PC-9 (cell line): ENCODE measurements around the gene ASB1. TPM values are rescaled to one million over a fixed set of nuclear protein-coding genes. Genes with fewer than 3 reads are reported as not detected.

Experiments used
- BruUV-seq: library from RNA; stranded (reverse); fragments of 400-500 nt; replicated peaks from 2 replicates; lab custom pipeline; 2021; lab: Mats Ljungman, UMichigan
- CTCF ChIA-PET: fragments of 300-600 bp; sonication (Branson Sonifier 250); formaldehyde crosslinking; loops from one replicate; lab custom pipeline; 2022; ENCODE audit warnings: antibody characterized with exemption; lab: Charles Lee
- POLR2A ChIA-PET: fragments of 300-600 bp; sonication (Branson Sonifier 250); formaldehyde crosslinking; loops from one replicate; lab custom pipeline; 2022; ENCODE audit warnings: antibody characterized with exemption; ENCODE audit not compliant: unreplicated experiment; lab: Charles Lee
- DNase-seq, 2 experiments: peaks; one replicate each; pipeline versions ENCODE4 v3.0.0 to v3.0.0-alpha.2; 2015 to 2022; ENCODE audit warnings: mixed read lengths in 1 of 2
- H2AFZ ChIP-seq: fragments of 200-600 bp; sonication (generic); 2 replicates; pipeline ENCODE4 v1.8.1; 2017; ENCODE audit warnings: antibody characterized with exemption
- H3F3A ChIP-seq: fragments of 200-600 bp; sonication (generic); 2 replicates; pipeline ENCODE4 v1.8.1; 2017; ENCODE audit warnings: antibody characterized with exemption, mild to moderate bottlenecking, low read depth; ENCODE audit not compliant: insufficient read depth
- H3K27ac ChIP-seq: fragments of 200-600 bp; sonication (generic); 2 replicates; pipeline ENCODE4 v1.6.1; 2016; ENCODE audit warnings: mixed run types
- H3K27me3 ChIP-seq: fragments of 200-600 bp; sonication (generic); 2 replicates; pipeline ENCODE4 v1.6.1; 2016; ENCODE audit warnings: low read depth, mixed run types; ENCODE audit not compliant: insufficient read depth
- H3K36me3 ChIP-seq: fragments of 200-600 bp; sonication (generic); 2 replicates; pipeline ENCODE4 v1.6.1; 2016; ENCODE audit warnings: low read depth, mixed run types
- H3K4me1 ChIP-seq: fragments of 200-600 bp; sonication (generic); replicated peaks from 2 replicates; pipeline ENCODE4 v1.6.1; 2016; ENCODE audit warnings: mixed run types; ENCODE audit not compliant: insufficient read depth
- H3K4me2 ChIP-seq: fragments of 200-600 bp; sonication (generic); 2 replicates; pipeline ENCODE4 v1.6.1; 2017; ENCODE audit warnings: mixed run types
- H3K4me3 ChIP-seq: fragments of 200-600 bp; sonication (generic); 2 replicates; pipeline ENCODE4 v1.6.1; 2016; ENCODE audit warnings: mixed run types
- H3K79me2 ChIP-seq: fragments of 200-600 bp; sonication (generic); 2 replicates; pipeline ENCODE4 v1.6.1; 2017; ENCODE audit warnings: low read depth, mixed run types
- H3K9me2 ChIP-seq: fragments of 200-600 bp; sonication (generic); 2 replicates; pipeline ENCODE4 v1.8.1; 2017; ENCODE audit warnings: mild to moderate bottlenecking; ENCODE audit not compliant: insufficient read depth
- H3K9me3 ChIP-seq: fragments of 200-600 bp; sonication (generic); 2 replicates; pipeline ENCODE4 v1.8.1; 2016; ENCODE audit warnings: low read depth; ENCODE audit not compliant: insufficient read depth
- H4K20me1 ChIP-seq: fragments of 200-600 bp; sonication (generic); 2 replicates; pipeline ENCODE4 v1.8.1; 2017; ENCODE audit not compliant: insufficient read depth
- CTCF ChIP-seq: fragments of 200-600 bp; sonication (generic); conservative IDR thresholded peaks from 2 replicates; pipeline ENCODE4 v1.6.1; 2017; ENCODE audit warnings: mixed run types, antibody characterized with exemption, mild to moderate bottlenecking, moderate library complexity
- EZH2 ChIP-seq: fragments of 200-600 bp; sonication (generic); IDR thresholded peaks from 2 replicates; pipeline ENCODE4 v1.8.0; 2017; ENCODE audit warnings: antibody characterized with exemption, low read depth
- intact Hi-C: fragments of 100-400 bp; cut with micrococcal nuclease; formaldehyde crosslinking; loops from one replicate; pipeline ENCODE4 v1.10.0; 2022; ENCODE audit not compliant: unreplicated experiment
- total RNA-seq: library from RNA; stranded (reverse); gene quantifications from 2 replicates; pipeline ENCODE4 v1.2.3, GENCODE V29; 2021

The ASB1 gene
- total RNA-seq, 1 experiment from 2014 or later = 56.7 TPM

GRCh38 chr2:238418196-238418998, 8.3 kb upstream of the ASB1 start:
- no peaks in the 10 kb centered on the region for H3K79me2 ChIP-seq
- H3K9me2 ChIP-seq = no peaks in the 10 kb centered on the region
- H4K20me1 ChIP-seq = no peaks in the 10 kb centered on the region
- ChIA-PET CTCF (no interaction called here), POLR2A (interaction anchor here (0.6 kb wide), 1 partner anchor 676 kb away, joined by 6 read pairs; no protein-coding TSS in a partner anchor)
- BruUV-seq = no TSS peak
- H3K27me3 ChIP-seq = no peaks in the 10 kb centered on the region
- H3K9me3 ChIP-seq = no peaks in the 10 kb centered on the region
- no peaks in the 10 kb centered on the region for H3K36me3 ChIP-seq
- no peak overlapping the region for H3K27ac ChIP-seq
- intact Hi-C loops = no loop called here
- no peaks in the 10 kb centered on the region; the same call in 1 of the 2 replicates for H3F3A ChIP-seq
- H3K4me3 ChIP-seq = no peak overlapping the region
- no peak for DNase-seq
- no peak overlapping the region for H3K4me2 ChIP-seq
- TF ChIP-seq CTCF = no peak
- TF ChIP-seq EZH2 = no peak
- H2AFZ ChIP-seq = no peak overlapping the region
- no peaks in the 10 kb centered on the region for H3K4me1 ChIP-seq

- Histone ChIP-seq H3F3A (no peaks in the 10 kb centered on the region), H3K4me2 (no peak overlapping the region), H3K9me3 (no peaks in the 10 kb centered on the region), H2AFZ (no peak overlapping the region), H3K27ac (no peak overlapping the region), H4K20me1 (no peaks in the 10 kb centered on the region), H3K27me3 (no peaks in the 10 kb centered on the region), H3K9me2 (no peaks in the 10 kb centered on the region), H3K4me3 (no peak overlapping the region), H3K79me2 (no peaks in the 10 kb centered on the region), H3K36me3 (no peaks in the 10 kb centered on the region), H3K4me1 (no peaks in the 10 kb centered on the region)
- no peak for TF ChIP-seq CTCF
- TF ChIP-seq EZH2 = no peak
- ChIA-PET CTCF (interaction anchor here (0.6 kb wide), 1 partner anchor 152 kb away, joined by 3 read pairs; no protein-coding TSS in a partner anchor), POLR2A (interaction anchor here (0.6 kb wide), 1 partner anchor 677 kb away, joined by 6 read pairs; no protein-coding TSS in a partner anchor)
- no TSS peak for BruUV-seq
- intact Hi-C loops = no loop called here
- no peak for DNase-seq
Observed at GRCh38 chr2:238418999-238419546, 7.7 kb upstream of the ASB1 start.

- H3K27ac ChIP-seq = no peak overlapping the region
- no peaks in the 10 kb centered on the region for H3K27me3 ChIP-seq
- no peaks in the 10 kb centered on the region for H3K79me2 ChIP-seq
- POLR2A ChIA-PET = no interaction called here
- TF ChIP-seq EZH2 (no peak), CTCF (no peak)
- no peaks in the 10 kb centered on the region for H3K36me3 ChIP-seq
- no peaks in the 10 kb centered on the region for H4K20me1 ChIP-seq
- CTCF ChIA-PET = no interaction called here
- no peaks in the 10 kb centered on the region for H3K9me3 ChIP-seq
- intact Hi-C loops = no loop called here
- DNase-seq = no peak
- no peaks in the 10 kb centered on the region; the same call in 1 of the 2 replicates for H3F3A ChIP-seq
- BruUV-seq = no TSS peak
- H3K9me2 ChIP-seq = no peaks in the 10 kb centered on the region
- no peak overlapping the region for H2AFZ ChIP-seq
- H3K4me3 ChIP-seq = no peak overlapping the region
- H3K4me2 ChIP-seq = no peak overlapping the region
- H3K4me1 ChIP-seq = no peaks in the 10 kb centered on the region
Observed at GRCh38 chr2:238420442-238420841, 6.3 kb upstream of the ASB1 start.
